K562 (cell line): ENCODE results near the gene THSD8.

Source experiments
- CEBPB ChIP-seq: fragments of 450-650 bp; IDR thresholded peaks from 2 replicates; pipeline ENCODE4 v1.6.1; 2016; ENCODE audit warnings: missing genetic modification characterization, missing compliant biosample characterization
- DDX20 ChIP-seq: fragments of 450-650 bp; IDR thresholded peaks from 2 replicates; pipeline ENCODE4 v1.6.1; 2016; ENCODE audit warnings: missing genetic modification characterization, low read depth, mild to moderate bottlenecking, missing compliant biosample characterization, moderate library complexity
- POLR2A ChIP-seq: fragments of 450-650 bp; conservative IDR thresholded peaks from 2 replicates; pipeline ENCODE4 v1.6.1; 2016
- SMC3 ChIP-seq: conservative IDR thresholded peaks from 2 replicates; pipeline ENCODE4 v1.6.1; 2011; ENCODE audit warnings: low read depth, low read length, improper control_type of control experiment; ENCODE audit not compliant: insufficient read depth
- TF ChIP-seq, protein P1 (sequence below): fragments of 450-650 bp; IDR thresholded peaks from 2 replicates; pipeline ENCODE4 v1.6.1; 2016; ENCODE audit warnings: antibody characterized with exemption
- TF ChIP-seq, protein P2 (sequence below), 3 experiments: IDR thresholded peaks in 2 of 3; conservative IDR thresholded peaks in 1 of 3; 2 replicates each; pipeline ENCODE4 v1.5.1; 2011 to 2012; ENCODE audit warnings: low read length in 3 of 3, mild to moderate bottlenecking in 3 of 3, control low read depth in 2 of 3, improper control_type of control experiment in 1 of 3, inconsistent platforms in 1 of 3, low read depth in 1 of 3, mixed read lengths in 1 of 3, moderate library complexity in 1 of 3; ENCODE audit not compliant: insufficient read depth in 2 of 3

DNA sequence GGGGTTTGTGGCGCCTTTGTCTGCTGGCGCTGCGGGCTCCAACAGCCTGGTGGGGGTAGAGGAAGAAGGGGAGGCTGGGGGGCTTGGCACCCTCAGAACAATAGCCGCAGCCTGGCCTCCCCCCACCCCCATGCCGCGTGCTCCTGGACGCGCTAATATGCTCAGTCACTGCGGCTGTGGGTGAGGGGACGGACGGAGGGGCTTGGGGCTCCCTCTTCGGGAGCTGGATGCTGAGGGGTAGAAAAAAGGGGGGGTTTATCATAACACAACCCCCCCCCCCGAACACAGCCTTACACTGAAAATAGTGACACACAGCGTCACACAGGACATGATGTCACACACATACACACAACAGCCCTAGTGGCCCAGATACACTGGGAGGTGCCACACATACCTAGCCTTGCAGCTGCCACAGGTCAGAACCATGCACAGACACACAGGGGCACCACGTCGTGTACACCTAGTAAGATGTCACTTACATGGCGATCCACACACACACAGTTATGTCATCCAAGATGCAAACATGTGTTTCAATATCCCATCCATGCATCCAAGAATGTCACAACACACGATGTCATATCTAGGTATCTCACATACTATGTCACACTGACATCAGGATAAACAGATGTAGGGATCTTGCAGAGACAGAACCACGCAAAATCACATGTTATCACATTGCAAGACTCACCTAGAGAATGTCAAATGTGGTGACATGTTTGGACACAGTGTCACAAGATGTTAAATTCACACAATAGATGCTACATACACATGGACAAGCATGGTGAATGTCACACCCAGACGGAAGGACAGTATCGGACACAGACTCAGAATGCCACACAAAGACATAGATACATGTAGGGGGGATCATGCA, 37.3 kb downstream of the THSD8 start:
- TF ChIP-seq POLR2A (no peak), SMC3 (no peak), CEBPB (tag) (0 out of 2 replicates have a peak, but pooled peaks have one; percentile 33), DDX20 (no peak)
- TF ChIP-seq, protein P1, sequence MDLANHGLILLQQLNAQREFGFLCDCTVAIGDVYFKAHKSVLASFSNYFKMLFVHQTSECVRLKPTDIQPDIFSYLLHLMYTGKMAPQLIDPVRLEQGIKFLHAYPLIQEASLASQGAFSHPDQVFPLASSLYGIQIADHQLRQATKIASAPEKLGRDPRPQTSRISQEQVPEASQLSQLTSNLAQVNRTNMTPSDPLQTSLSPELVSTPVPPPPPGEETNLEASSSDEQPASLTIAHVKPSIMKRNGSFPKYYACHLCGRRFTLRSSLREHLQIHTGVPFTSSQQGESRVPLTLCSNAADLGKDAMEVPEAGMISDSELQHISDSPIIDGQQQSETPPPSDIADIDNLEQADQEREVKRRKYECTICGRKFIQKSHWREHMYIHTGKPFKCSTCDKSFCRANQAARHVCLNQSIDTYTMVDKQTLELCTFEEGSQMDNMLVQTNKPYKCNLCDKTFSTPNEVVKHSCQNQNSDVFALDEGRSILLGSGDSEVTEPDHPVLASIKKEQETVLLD = no peak
- TF ChIP-seq, protein P2, sequence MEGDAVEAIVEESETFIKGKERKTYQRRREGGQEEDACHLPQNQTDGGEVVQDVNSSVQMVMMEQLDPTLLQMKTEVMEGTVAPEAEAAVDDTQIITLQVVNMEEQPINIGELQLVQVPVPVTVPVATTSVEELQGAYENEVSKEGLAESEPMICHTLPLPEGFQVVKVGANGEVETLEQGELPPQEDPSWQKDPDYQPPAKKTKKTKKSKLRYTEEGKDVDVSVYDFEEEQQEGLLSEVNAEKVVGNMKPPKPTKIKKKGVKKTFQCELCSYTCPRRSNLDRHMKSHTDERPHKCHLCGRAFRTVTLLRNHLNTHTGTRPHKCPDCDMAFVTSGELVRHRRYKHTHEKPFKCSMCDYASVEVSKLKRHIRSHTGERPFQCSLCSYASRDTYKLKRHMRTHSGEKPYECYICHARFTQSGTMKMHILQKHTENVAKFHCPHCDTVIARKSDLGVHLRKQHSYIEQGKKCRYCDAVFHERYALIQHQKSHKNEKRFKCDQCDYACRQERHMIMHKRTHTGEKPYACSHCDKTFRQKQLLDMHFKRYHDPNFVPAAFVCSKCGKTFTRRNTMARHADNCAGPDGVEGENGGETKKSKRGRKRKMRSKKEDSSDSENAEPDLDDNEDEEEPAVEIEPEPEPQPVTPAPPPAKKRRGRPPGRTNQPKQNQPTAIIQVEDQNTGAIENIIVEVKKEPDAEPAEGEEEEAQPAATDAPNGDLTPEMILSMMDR (IDR thresholded peaks at IDR 0.05 in 2 of 3, conservative IDR thresholded peaks at IDR 0.05 in 1 of 3; ENCODE audit: insufficient read depth in 2 of 3, low read depth in 1 of 3, low read length in 3 of 3) = no peak
